GM12865 (cell line): ENCODE data around the gene MRPS15.
"Not testable (repeated sequence)": the region's sequence is repeated elsewhere in the genome, so short reads cannot be mapped to it uniquely, and the experiment has no call there.

Source experiments
- DNase-seq: peaks from one replicate; pipeline ENCODE4 v3.0.0; 2010; ENCODE audit warnings: low read depth
- H3K4me3 ChIP-seq: 2 replicates; pipeline ENCODE4 v1.5.1; 2011; ENCODE audit warnings: mild to moderate bottlenecking, low read depth, low read length, control low read depth
- TF ChIP-seq, protein P1 (sequence below): IDR thresholded peaks from 2 replicates; pipeline ENCODE4 v1.5.1; 2011; ENCODE audit warnings: low read length, control low read depth, low read depth, inconsistent platforms; ENCODE audit not compliant: insufficient read depth; ENCODE audit errors: missing control alignments

The MRPS15 gene

DNA sequence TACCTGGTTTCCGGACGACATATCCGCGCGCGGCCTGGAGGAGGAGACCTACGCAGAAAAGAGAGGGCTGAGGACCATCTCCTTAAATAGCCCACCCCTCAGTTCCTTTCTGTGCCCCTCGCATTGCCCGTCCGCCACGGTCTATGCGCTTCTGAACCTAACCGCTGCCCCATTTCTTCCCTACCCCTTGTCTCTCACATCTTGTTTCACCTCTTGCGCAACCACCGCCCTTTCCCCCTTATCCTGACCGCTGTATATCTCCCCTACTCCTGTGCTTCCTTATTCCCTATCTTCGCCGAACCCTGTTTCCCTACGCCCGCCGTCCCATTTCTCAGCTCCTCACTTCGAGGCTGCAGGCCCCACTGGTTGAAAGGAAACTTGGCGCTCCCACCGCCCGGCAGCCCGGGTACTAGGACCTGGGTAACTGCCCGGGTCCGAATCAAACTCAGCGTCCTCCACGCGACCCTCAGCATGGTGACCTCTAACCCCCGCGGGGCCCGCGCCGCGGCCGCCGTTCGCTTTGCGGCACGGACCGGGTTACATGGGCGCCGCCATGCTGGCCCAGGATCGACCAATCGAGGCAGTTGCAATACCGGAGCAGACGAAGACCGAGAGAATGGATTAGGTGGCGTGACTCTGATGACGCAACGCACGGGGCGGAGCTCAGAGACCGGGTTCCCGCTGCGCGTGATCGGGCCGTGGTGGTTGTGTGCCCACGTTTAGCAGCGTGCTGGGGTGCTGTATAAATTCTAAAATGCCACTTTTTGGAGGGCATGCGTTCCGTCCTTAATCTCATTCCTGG, at the start of gene MRPS15:
Gene MRPS15 (minus strand): TSS at position 582 of the 802 bp plus-strand sequence. CDS start 109 bp downstream, at position 473.
- TF ChIP-seq, protein P1, sequence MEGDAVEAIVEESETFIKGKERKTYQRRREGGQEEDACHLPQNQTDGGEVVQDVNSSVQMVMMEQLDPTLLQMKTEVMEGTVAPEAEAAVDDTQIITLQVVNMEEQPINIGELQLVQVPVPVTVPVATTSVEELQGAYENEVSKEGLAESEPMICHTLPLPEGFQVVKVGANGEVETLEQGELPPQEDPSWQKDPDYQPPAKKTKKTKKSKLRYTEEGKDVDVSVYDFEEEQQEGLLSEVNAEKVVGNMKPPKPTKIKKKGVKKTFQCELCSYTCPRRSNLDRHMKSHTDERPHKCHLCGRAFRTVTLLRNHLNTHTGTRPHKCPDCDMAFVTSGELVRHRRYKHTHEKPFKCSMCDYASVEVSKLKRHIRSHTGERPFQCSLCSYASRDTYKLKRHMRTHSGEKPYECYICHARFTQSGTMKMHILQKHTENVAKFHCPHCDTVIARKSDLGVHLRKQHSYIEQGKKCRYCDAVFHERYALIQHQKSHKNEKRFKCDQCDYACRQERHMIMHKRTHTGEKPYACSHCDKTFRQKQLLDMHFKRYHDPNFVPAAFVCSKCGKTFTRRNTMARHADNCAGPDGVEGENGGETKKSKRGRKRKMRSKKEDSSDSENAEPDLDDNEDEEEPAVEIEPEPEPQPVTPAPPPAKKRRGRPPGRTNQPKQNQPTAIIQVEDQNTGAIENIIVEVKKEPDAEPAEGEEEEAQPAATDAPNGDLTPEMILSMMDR: no peak
- peak; percentile 95 for DNase-seq
- peak within 1 kb of the TSS; percentile 87 for H3K4me3 ChIP-seq

DNA sequence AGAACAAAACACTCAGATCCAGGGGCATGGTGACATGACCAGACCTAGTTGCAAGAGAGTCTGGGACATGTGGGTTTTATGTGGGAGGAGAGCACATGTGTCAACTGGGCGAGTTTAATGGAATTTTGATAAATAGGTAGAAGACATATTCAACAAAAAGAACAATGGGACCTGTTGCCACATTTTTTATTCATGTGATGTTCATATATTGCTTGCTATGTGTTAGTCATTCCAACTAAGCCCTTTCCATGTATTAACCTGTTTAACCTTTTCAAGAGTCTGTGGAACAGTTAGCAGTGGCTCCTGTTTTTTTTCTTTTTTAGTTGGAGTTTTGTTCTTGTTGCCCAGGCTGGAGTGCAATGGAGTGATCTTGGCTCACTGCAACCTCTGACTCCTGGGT, 48.7 kb upstream of the MRPS15 start:
- no peak for DNase-seq
- H3K4me3 ChIP-seq: no peak overlapping the region
- TF ChIP-seq, protein P1: no peak

DNA sequence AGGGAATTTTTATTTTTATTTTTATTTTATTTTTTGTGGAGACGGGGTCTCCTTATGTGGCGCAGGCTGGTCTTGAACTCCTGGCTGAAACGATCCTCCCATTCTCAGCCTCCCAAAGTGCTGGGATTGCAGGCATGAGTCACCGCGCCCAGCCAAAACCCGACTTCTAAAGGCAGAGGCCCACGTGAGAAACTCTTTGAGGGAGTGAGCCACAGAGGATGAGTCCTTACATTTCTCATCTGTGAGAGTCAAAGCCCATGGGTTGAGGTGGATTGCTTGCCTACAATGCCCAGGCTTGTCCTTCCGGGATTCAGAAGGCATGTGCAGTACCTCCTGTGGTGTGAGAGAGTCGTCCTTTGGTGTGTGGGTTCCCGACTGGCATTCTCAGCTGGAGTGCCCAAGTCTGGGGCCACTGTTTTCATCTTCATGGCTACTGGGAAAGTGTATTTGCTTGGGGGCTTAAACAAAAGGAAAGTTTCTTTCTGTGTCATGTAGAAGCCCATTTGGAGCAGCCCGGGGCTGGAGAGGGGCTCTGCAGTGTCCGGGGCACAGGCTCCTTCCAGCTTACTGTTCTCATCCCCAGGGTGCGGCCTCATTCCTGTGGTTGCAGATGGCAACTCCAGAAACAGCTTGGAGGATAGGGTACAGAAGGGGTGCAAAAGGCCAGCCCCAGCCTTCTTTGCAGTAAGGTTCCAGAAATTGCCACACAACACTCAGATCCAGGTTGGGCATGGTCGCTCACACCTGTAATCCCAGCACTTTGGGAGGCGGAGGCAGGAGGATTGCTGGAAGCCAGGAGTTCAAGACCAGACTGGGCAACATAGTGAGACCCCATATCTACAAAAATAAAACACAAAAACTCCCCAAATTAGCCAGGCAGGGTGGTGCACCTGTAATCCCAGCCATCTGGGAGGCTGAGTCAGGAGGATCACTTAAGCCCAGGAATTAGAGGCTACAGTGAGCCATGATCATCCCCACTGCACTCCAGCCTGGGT, 47.9 kb upstream of the MRPS15 start:
- no peak for DNase-seq

DNA sequence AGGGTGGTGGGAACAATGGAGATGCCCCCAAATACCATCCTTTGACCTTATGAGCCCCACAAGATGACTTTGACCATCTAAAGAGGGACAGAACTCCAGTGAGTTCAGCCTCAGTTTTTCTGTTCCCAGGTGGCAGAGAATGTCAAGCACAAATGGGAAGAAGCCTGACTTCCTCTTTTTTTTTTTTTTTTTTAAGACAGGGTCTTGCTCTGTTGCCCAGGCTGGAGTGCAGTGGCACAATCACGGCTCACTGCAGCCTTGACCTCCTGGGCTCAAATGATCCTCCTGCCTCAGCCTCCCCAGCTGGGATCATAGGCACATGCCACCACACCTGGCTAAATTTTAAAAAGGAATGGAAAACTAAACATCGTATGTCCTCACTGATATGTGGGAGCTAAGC, 47.0 kb upstream of the MRPS15 start:
- H3K4me3 ChIP-seq, DNase-seq: not testable (repeated sequence)

More for the DNA sequence above, 47.9 kb upstream of the MRPS15 start:
- TF ChIP-seq, protein P1: no peak
- H3K4me3 ChIP-seq: no peak overlapping the region

DNA sequence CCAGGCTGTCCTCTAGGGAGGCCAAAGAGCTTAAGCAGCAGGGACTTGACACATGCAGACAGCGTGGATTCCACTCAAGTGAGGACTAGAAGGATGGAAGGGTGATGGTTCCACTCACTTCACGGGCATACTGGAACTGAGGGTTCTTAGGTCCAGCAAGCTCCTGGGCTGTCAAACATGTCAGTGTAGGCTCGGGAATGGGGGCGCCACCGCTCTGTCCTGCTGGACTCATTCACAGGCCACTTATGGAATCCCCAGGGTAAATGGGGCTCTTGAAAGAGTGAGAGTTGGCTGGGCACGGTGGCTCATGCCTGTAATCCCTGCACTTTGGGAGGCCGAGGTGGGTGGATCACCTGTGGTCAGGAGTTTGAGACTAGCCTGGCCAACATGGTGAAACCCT, 46.2 kb upstream of the MRPS15 start:
- TF ChIP-seq, protein P1: no peak
- no peak overlapping the region for H3K4me3 ChIP-seq
- no peak for DNase-seq

DNA sequence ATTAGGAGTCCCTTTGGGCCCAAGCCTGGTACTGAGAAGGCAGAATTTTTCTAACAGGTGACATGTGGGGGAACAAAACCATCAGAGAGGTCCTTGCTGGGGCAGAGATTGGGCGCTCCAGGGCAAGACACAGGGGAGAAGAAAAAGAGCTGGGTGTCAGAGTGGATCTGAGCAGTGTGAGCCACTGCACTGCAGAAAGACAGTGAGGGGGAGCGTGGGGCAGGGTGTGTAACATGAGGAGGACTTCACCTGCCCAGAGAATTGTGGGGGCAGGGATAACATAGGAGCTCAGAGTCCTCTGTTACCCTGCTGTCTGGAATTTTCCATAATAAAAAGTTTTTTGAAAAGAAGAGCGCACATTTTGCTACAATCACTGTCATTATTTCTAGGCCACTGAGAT, 44.1 kb upstream of the MRPS15 start:
- TF ChIP-seq, protein P1: no peak
- DNase-seq: no peak
- no peak overlapping the region for H3K4me3 ChIP-seq

DNA sequence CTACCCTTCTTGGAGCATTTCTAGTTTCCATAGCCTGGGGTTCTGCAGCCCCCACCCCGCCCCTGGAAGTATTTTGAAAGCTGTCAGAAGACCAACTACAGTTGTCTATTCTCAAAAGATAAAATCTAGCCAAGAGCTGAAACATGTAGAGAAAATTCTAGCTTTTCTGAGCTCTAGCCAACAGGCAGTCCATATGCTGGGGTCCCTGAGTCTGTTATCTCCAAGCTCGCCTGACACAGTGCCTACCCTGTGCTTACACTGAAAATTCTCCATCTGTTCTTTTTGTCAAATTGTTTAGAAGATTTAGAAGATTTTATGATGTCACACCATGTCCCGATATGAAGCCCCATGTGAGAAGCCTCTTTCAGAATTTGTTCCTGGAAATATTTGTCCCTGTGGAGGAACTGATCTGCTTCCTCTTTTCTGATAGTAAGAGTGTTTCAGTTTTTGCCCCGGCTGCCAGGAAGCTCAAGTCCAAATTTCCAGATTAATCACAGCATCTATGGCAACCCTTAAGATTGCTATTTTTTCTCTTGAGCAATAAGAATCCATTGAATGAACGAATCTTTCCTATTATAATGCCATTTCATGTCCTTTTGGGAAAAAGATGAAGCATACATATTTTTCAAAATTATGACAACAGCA, 42.2 kb upstream of the MRPS15 start:
- H3K4me3 ChIP-seq: no peak overlapping the region
- TF ChIP-seq, protein P1: no peak
- no peak for DNase-seq
